GM12878 (cell line): ENCODE data around the gene RBPMS2.

Source experiments
- FOXM1 ChIP-seq: IDR thresholded peaks from 2 replicates; pipeline ENCODE4 v1.6.1; 2012; ENCODE audit warnings: low read depth, mild to moderate bottlenecking, inconsistent platforms, low read length, moderate library complexity
- MAX ChIP-seq: IDR thresholded peaks from 2 replicates; pipeline ENCODE4 v1.6.1; 2012; ENCODE audit warnings: low read depth, low read length, improper control_type of control experiment
- TF ChIP-seq, protein P1 (sequence below), 3 experiments: IDR thresholded peaks in 2 of 3; conservative IDR thresholded peaks in 1 of 3; 2 replicates each; pipeline ENCODE4 v1.5.1; 2011; ENCODE audit warnings: low read depth in 3 of 3, low read length in 3 of 3, mild to moderate bottlenecking in 3 of 3, control low read depth in 2 of 3, moderate library complexity in 2 of 3, inconsistent platforms in 1 of 3, mixed read lengths in 1 of 3; ENCODE audit not compliant: control insufficient read depth in 2 of 3, insufficient read depth in 1 of 3; ENCODE audit errors: extremely low read depth in 1 of 3

- TF ChIP-seq FOXM1 (no peak), MAX (no peak)
- TF ChIP-seq, protein P1, sequence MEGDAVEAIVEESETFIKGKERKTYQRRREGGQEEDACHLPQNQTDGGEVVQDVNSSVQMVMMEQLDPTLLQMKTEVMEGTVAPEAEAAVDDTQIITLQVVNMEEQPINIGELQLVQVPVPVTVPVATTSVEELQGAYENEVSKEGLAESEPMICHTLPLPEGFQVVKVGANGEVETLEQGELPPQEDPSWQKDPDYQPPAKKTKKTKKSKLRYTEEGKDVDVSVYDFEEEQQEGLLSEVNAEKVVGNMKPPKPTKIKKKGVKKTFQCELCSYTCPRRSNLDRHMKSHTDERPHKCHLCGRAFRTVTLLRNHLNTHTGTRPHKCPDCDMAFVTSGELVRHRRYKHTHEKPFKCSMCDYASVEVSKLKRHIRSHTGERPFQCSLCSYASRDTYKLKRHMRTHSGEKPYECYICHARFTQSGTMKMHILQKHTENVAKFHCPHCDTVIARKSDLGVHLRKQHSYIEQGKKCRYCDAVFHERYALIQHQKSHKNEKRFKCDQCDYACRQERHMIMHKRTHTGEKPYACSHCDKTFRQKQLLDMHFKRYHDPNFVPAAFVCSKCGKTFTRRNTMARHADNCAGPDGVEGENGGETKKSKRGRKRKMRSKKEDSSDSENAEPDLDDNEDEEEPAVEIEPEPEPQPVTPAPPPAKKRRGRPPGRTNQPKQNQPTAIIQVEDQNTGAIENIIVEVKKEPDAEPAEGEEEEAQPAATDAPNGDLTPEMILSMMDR (IDR thresholded peaks at IDR 0.05 in 2 of 3, conservative IDR thresholded peaks at IDR 0.05 in 1 of 3; ENCODE audit: control insufficient read depth in 2 of 3, extremely low read depth in 1 of 3, insufficient read depth in 1 of 3, low read depth in 3 of 3, low read length in 3 of 3) = no peak
These were observed 78.9 kb downstream of the RBPMS2 start for GRCh38 chr15:64696481-64696880.
